Ishikawa (cell line): ENCODE data around the gene EYS.

Experiments
- CEBPB ChIP-seq: IDR thresholded peaks from 2 replicates; pipeline ENCODE4 v1.6.1; 2012
- CREB1 ChIP-seq: IDR thresholded peaks from 2 replicates; pipeline ENCODE4 v1.6.1; 2012; ENCODE audit warnings: low read depth
- EGR1 ChIP-seq: IDR thresholded peaks from 2 replicates; pipeline ENCODE4 v1.6.1; 2012
- EP300 ChIP-seq: IDR thresholded peaks from 2 replicates; pipeline ENCODE4 v1.6.1; 2012; ENCODE audit warnings: borderline replicate concordance
- FOXM1 ChIP-seq: IDR thresholded peaks from 2 replicates; pipeline ENCODE4 v1.6.1; 2012; ENCODE audit warnings: low read depth, borderline replicate concordance
- MAX ChIP-seq: IDR thresholded peaks from 2 replicates; pipeline ENCODE4 v1.6.1; 2012
- NFIC ChIP-seq: IDR thresholded peaks from 2 replicates; pipeline ENCODE4 v1.6.1; 2012
- RAD21 ChIP-seq: IDR thresholded peaks from 2 replicates; pipeline ENCODE4 v1.6.1; 2012; ENCODE audit warnings: low read depth
- TAF1 ChIP-seq: IDR thresholded peaks from 2 replicates; pipeline ENCODE4 v1.6.1; 2012; ENCODE audit warnings: low read depth, mild to moderate bottlenecking
- TCF12 ChIP-seq: IDR thresholded peaks from 2 replicates; pipeline ENCODE4 v1.6.1; 2012; ENCODE audit warnings: low read depth
- TEAD4 ChIP-seq: IDR thresholded peaks from 2 replicates; pipeline ENCODE4 v1.6.1; 2012
- YY1 ChIP-seq: IDR thresholded peaks from 2 replicates; pipeline ENCODE4 v1.6.1; 2012; ENCODE audit warnings: low read depth
- ZBTB7A ChIP-seq: IDR thresholded peaks from 2 replicates; pipeline ENCODE4 v1.6.1; 2012; ENCODE audit warnings: low read depth
- TF ChIP-seq, protein P1 (sequence below): IDR thresholded peaks from 2 replicates; pipeline ENCODE4 v1.6.1; 2012; ENCODE audit warnings: low read depth, mild to moderate bottlenecking
- TF ChIP-seq, protein P2 (sequence below): IDR thresholded peaks from 2 replicates; pipeline ENCODE4 v1.6.1; 2012

Gene EYS

DNA sequence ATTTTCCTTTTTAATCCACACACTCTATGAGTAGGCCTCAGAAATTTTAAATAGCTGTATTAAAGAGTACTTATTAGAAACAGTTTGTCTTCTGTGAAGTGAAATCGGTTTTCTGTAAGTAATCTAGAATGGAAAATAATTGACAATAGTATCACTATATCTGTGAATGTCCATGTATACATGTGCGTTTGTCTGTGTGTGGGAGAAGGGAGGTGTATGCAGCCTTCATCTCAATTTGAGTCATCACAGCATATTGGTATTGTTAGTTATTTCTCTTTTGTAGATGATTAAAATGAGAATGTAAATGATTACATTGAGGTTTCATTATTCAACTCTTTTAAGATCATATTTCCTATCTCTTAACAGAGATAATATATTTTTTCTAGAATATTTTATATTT is 206.0 kb downstream of the EYS start:
- TF ChIP-seq RAD21 (no peak), FOXM1 (no peak), EP300 (no peak), NFIC (no peak), TCF12 (no peak), EGR1 (no peak), CEBPB (no peak)
- TF ChIP-seq, protein P1, sequence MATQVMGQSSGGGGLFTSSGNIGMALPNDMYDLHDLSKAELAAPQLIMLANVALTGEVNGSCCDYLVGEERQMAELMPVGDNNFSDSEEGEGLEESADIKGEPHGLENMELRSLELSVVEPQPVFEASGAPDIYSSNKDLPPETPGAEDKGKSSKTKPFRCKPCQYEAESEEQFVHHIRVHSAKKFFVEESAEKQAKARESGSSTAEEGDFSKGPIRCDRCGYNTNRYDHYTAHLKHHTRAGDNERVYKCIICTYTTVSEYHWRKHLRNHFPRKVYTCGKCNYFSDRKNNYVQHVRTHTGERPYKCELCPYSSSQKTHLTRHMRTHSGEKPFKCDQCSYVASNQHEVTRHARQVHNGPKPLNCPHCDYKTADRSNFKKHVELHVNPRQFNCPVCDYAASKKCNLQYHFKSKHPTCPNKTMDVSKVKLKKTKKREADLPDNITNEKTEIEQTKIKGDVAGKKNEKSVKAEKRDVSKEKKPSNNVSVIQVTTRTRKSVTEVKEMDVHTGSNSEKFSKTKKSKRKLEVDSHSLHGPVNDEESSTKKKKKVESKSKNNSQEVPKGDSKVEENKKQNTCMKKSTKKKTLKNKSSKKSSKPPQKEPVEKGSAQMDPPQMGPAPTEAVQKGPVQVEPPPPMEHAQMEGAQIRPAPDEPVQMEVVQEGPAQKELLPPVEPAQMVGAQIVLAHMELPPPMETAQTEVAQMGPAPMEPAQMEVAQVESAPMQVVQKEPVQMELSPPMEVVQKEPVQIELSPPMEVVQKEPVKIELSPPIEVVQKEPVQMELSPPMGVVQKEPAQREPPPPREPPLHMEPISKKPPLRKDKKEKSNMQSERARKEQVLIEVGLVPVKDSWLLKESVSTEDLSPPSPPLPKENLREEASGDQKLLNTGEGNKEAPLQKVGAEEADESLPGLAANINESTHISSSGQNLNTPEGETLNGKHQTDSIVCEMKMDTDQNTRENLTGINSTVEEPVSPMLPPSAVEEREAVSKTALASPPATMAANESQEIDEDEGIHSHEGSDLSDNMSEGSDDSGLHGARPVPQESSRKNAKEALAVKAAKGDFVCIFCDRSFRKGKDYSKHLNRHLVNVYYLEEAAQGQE, result no peak

GRCh38 chr6:65469650-65470049 is 237.4 kb downstream of the EYS start:
- TF ChIP-seq TAF1 (no peak), CEBPB (no peak), CREB1 (no peak), ZBTB7A (no peak), EGR1 (no peak)
- TF ChIP-seq, protein P1, result no peak

DNA sequence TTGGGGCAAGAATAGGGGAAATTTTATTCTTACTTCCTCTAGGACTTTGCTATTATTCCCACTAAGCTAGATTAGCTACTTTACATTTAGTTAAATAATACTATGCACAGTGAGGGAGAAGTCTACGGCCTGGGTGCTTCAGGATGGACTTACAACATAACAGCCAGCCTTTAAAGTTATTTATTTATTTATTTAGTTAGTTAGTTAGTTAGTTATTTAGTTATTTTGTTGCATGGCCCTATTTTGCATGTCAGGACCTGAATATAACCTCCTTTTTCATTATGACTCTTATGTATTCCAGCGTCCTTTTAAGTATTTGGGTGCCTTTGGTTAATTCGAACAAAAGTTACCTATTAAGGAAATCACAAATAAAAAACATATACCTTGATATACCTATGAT is 238.7 kb downstream of the EYS start:
- TF ChIP-seq CREB1 (no peak), EGR1 (no peak), ZBTB7A (no peak), TEAD4 (no peak), CEBPB (no peak), NFIC (no peak), TAF1 (no peak), RAD21 (no peak), EP300 (no peak), TCF12 (no peak), FOXM1 (no peak), MAX (no peak), YY1 (no peak)
- TF ChIP-seq, protein P2, sequence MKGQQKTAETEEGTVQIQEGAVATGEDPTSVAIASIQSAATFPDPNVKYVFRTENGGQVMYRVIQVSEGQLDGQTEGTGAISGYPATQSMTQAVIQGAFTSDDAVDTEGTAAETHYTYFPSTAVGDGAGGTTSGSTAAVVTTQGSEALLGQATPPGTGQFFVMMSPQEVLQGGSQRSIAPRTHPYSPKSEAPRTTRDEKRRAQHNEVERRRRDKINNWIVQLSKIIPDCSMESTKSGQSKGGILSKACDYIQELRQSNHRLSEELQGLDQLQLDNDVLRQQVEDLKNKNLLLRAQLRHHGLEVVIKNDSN, result no peak
- TF ChIP-seq, protein P1, result no peak

DNA sequence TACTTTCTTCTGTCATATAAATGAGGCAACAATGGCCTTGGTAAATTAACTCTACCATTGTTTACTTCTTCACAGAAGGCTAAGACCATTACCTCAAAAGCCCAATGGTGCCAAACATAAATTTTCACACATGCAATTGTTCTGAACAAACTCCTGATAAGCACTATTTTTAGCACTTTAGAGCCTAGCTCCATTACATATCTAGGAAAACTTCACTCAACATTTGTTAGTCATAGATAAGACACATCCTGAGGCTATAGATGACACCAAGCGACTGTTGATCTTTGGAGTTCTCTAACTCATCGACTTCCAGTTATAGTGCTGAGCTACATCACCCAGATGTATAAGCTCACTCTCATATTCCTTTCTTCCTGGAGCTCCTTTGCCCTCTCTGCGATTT is 245.9 kb downstream of the EYS start:
- TF ChIP-seq YY1, result no peak
- no peak for TF ChIP-seq TCF12
- TF ChIP-seq, protein P1, result no peak
- TF ChIP-seq, protein P2, result no peak
- no peak for TF ChIP-seq RAD21
- TF ChIP-seq EGR1, result no peak
- no peak for TF ChIP-seq NFIC
- no peak for TF ChIP-seq CEBPB
- no peak for TF ChIP-seq MAX
- TF ChIP-seq FOXM1, result no peak
